Suprapubic skin (tissue), 3 donors: ENCODE results near the gene PRKCE.

Experiments used
- EP300 ChIP-seq: sonication (generic); formaldehyde crosslinking; IDR thresholded peaks from one replicate; pipeline ENCODE4 v1.6.1; 2017; ENCODE audit warnings: antibody characterized with exemption
- TF ChIP-seq, protein P1 (sequence below), 2 donors: fragments of 200-600 bp in 1 of 2; fragments of 450-650 bp in 1 of 2; sonication (generic) in 1 of 2; IDR thresholded peaks; one replicate each; pipeline ENCODE4 v1.5.1; 2016 to 2019; ENCODE audit warnings: antibody characterized with exemption in 2 of 2, mild to moderate bottlenecking in 1 of 2, moderate library complexity in 1 of 2

DNA sequence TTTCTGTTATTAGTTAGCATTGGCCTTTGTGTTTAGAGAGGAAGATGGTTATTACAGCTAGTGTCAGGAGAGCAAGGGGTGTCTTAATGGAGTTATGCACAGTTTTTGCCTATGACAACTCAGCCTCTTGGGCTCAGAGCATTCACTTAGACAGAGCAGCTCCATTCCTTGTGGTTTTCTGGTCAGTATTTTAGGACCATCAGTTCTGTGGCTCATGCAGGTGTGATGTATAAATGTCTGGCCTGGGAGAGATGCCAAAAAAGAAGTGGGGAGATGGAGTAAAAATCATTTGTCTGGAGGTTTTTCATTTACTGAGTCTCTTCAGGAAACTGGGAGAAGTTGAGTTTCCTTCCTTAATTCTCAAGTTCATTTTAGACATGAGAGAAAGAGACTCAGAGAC is 79.7 kb downstream of the PRKCE start:
- TF ChIP-seq EP300 = no peak
- TF ChIP-seq, protein P1, sequence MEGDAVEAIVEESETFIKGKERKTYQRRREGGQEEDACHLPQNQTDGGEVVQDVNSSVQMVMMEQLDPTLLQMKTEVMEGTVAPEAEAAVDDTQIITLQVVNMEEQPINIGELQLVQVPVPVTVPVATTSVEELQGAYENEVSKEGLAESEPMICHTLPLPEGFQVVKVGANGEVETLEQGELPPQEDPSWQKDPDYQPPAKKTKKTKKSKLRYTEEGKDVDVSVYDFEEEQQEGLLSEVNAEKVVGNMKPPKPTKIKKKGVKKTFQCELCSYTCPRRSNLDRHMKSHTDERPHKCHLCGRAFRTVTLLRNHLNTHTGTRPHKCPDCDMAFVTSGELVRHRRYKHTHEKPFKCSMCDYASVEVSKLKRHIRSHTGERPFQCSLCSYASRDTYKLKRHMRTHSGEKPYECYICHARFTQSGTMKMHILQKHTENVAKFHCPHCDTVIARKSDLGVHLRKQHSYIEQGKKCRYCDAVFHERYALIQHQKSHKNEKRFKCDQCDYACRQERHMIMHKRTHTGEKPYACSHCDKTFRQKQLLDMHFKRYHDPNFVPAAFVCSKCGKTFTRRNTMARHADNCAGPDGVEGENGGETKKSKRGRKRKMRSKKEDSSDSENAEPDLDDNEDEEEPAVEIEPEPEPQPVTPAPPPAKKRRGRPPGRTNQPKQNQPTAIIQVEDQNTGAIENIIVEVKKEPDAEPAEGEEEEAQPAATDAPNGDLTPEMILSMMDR (IDR thresholded peaks at IDR 0.05) = no peak
